OCI-LY1 (cell line): Measurements from ENCODE around the gene ZEB1.

Source experiments
- CTCF ChIP-seq: fragments of 200-600 bp; sonication (generic), shearing (Covaris generic); IDR thresholded peaks from 2 replicates; pipeline ENCODE4 v1.5.1; 2017; ENCODE audit warnings: mild to moderate bottlenecking, antibody characterized with exemption, low read length, moderate library complexity, mixed read lengths
- EZH2 ChIP-seq: fragments of 200-600 bp; sonication (generic), shearing (Covaris generic); IDR thresholded peaks from 2 replicates; pipeline ENCODE4 v1.8.0; 2017; ENCODE audit warnings: borderline replicate concordance, mixed run types, mild to moderate bottlenecking, antibody characterized with exemption, low read length, moderate library complexity, mixed read lengths

- no peak for TF ChIP-seq CTCF
- no peak for TF ChIP-seq EZH2
Observed at GRCh38 chr10:31296754-31297153, 22.3 kb upstream of the ZEB1 start.
